Skin epidermis (tissue), 12 donors: ENCODE data around the gene CRTAC1.

ENCODE experiments used
- H3K27ac ChIP-seq, 21 experiments: fragments of 200-600 bp; sonication (generic) in 11 of 21; one replicate each; pipeline ENCODE4 v1.5.0; 2020; ENCODE audit warnings: mild to moderate bottlenecking in 3 of 21, inconsistent platforms in 2 of 21, moderate library complexity in 2 of 21
- H3K4me3 ChIP-seq, 7 experiments: fragments of 200-600 bp; sonication (generic) in 2 of 7; one replicate each; pipeline ENCODE4 v1.5.0; 2020; ENCODE audit warnings: inconsistent platforms in 2 of 7, mild to moderate bottlenecking in 2 of 7, moderate library complexity in 1 of 7

Gene CRTAC1

DNA sequence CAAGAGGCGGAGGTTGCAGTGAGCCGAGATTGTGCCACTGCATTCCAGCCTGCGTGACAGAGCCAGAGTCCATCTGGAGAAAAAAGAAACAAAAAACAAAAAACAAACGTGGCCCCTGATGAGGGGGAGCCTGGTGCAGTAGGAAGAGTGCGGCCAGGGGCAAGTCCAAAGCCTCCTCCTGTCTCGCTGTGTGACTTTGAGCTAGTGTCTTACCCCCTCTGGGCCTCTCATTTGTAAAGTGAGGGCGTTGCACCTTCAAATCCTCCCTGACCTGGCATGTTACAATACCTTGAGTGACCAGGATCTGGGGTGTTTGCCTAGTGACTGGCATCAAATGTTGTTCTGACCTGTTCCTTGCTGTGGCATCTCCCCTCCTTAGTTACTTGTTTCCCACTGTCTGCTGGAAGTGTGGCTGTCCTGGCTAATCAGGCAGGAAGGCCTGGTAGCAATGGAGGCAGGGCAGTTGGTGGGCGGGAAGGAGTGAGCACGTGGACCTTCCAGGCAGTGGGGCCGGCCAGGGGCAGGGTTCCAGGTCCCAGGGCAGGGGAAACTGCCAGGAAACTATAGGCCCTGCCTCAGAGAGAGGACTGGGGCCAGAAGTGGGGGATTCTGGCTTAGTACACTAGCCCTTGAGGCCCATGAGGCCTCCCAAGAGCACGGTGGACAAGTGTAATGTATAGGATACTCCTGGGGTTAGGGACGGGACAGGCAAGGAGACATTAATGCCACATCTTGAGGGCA lies 205.2 kb downstream of the CRTAC1 start:
- no peak overlapping the region for H3K27ac ChIP-seq
- no peak overlapping the region for H3K4me3 ChIP-seq

DNA sequence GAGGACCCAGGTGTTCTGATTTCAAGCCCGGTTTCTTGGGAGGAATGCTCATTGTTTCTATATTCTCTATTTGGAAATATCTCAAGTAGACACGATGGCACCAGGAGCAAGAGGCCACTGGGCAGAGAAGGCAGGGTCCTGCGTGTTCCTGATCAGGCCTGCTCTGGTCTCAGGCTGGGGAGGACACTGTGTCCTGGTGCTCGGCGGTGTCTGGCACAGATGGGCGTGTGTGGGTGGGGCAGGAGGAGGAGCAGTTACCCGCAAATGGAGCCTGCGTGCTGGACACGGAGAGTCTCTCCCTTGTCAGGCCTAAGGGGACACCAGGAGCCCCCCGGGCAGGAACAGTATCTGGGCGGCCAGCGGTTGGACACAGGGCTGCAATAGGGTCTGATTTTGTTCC lies 206.7 kb downstream of the CRTAC1 start:
- Histone ChIP-seq H3K4me3 (no peak overlapping the region), H3K27ac (no peak overlapping the region)

DNA sequence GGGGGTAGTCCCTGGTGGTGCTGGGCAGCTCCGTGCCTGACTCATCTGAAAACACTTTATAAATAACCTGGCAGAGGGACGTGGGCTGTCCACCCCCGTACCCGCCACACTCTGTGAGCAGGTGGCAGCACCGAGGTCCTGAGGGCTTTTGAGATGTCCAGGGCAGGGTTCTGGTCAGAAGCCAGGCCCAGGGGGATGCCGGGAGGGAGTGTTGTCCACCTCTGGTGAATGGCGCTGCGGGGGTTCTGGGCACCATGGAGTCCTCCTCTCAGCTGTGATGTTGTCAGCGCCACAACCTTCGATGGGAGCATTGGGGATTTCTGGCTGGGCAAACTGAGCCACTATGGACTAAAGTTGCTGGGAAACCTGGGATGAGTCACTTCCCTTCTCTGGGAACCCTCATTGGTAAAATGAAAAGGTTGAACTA lies 208.1 kb downstream of the CRTAC1 start:
- peak overlapping the region in 1 of 21 experiments; percentile 78 for H3K27ac ChIP-seq

DNA sequence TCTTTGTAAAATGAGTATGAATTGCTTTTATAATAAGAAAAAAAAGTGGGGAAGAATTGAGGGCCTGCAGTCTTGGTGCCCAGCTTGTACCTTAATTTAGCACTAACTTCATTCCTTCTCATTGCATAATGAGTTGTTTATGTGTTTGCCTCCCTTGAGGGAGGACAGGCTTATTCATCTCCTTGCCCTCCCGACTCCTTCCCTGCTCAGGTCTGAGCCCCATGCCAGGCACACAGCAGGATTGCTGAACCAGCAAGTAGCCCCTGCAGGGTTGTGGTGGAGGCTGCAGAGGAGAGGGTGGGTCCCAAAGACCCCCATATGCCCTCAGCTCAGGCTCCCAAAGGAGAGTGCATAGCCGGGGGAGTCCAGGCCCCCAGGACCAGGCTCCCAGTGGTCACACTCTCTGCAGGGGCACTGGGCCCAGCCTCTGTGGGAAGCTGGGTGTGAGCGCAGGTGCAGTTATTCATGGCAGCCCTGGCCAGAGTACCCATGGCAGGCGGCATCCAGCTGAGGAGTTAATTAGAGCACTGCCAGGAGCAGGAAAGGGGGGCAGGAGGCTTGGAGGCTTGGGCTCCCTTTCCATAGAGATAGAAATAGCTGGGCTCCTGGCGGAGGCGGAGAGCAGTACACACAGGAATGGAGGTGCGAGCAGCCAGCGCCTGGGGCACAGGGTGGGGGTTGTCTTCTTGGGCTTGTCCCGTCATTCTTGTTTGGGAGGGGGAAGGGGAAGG lies 208.9 kb downstream of the CRTAC1 start:
- no peak overlapping the region for H3K4me3 ChIP-seq
- peak overlapping the region in 1 of 21 experiments; percentile 78 for H3K27ac ChIP-seq

More for the DNA sequence above, 208.1 kb downstream of the CRTAC1 start:
- H3K4me3 ChIP-seq, result no peak overlapping the region

DNA sequence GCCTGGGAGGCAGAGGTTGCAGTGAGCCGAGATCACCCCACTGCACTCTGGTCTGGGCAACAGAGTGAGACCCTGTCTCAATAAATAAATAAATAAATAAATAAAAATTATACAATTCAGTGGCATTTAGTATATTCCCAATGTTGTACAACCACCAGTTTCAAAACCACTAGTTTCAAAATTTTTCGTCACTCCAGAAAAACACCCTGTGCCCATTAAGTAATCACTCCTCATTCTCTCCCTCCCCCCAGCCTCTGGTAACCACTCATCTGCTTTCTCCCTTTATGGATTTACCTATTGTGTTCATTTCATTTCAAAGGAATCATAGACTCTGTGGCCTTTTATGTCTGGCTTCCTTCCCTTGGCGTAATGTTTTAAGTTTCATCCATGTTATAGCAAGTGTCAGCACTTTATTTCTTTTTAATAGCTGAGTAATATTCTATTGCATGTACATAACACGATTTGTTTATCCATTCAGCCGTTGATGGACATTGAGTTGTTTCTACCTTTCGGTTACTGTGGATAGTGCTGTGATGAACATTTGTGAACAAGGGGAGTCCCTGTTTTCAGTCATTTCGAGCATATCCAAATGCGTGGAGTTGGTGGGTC lies 210.2 kb downstream of the CRTAC1 start:
- Histone ChIP-seq H3K27ac (no peak overlapping the region), H3K4me3 (no peak overlapping the region)

DNA sequence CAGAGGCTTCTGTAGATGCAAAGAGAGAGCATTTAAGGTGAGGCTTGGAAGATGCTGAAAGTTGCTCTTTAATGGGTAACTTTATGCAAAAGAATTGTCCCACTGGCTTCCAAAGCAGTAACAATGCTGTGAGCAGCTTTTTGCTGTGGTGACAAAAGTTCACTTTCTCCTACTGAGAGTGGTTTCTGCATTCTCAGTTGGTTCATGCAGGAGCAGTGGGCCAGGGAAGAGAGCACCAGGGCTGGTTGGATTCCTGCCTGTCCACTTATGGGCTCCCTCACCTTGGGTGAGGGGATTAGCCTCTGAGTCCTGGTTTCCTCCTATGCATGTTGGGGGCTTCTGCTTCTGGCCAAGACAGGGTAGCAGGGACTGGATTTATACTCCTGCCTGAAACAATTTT lies 211.8 kb downstream of the CRTAC1 start:
- no peak overlapping the region for H3K27ac ChIP-seq
- no peak overlapping the region for H3K4me3 ChIP-seq

DNA sequence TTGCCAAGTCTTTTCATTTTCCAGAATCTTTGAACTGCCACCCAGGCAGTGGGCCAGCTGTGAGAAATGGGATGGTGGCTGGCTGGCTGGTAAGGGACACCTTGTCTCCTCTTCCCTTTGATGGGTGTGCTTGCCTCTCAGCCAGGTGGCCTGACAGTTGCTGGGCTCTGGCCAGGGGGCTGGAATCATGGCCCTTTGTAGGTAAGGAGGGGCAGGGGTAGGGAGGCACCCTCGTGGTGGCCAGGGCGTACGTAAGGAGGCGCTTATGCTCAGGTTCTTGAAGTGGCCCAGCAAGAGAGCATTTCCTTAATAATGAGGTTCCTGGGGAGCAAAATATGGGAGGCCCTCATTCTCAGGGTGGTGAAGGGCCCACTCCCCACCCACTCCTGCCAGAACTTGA lies 213.8 kb downstream of the CRTAC1 start:
- no peak overlapping the region for H3K4me3 ChIP-seq
- H3K27ac ChIP-seq, result no peak overlapping the region
